ENCODE data around the gene TUBB6.

TUBB6 gene

GRCh38 chr18:12338382-12338781 lies 30.3 kb downstream of the TUBB6 start:
- DNase-seq (ENCODE audit: low spot score) = no peak

GRCh38 chr18:12340945-12341660 lies 33.1 kb downstream of the TUBB6 start:
- DNase-seq (ENCODE audit: low spot score) = no peak

GRCh38 chr18:12342661-12343060 lies 34.6 kb downstream of the TUBB6 start:
- no peak for DNase-seq (ENCODE audit: low spot score)

- no peak for DNase-seq (ENCODE audit: low spot score)
Observed at GRCh38 chr18:12345491-12346239, 37.6 kb downstream of the TUBB6 start.

- DNase-seq (ENCODE audit: low spot score) = no peak
Observed at GRCh38 chr18:12346240-12346565, 38.2 kb downstream of the TUBB6 start.

GRCh38 chr18:12347895-12348294 lies 39.9 kb downstream of the TUBB6 start:
- no peak for DNase-seq (ENCODE audit: low spot score)

GRCh38 chr18:12352188-12352587 lies 44.1 kb downstream of the TUBB6 start:
- no peak for DNase-seq (ENCODE audit: low spot score)

GRCh38 chr18:12359515-12359927 lies 51.5 kb downstream of the TUBB6 start:
- DNase-seq (ENCODE audit: low spot score) = peak; percentile 68

GRCh38 chr18:12361770-12362378 lies 53.8 kb downstream of the TUBB6 start:
- no peak for DNase-seq (ENCODE audit: low spot score)

- no peak for DNase-seq (ENCODE audit: low spot score)
Observed at GRCh38 chr18:12362473-12363174, 54.6 kb downstream of the TUBB6 start.

- DNase-seq (ENCODE audit: low spot score) = no peak
Observed at GRCh38 chr18:12366379-12366778, 58.3 kb downstream of the TUBB6 start.

- no peak for DNase-seq (ENCODE audit: low spot score)
Observed at GRCh38 chr18:12366784-12367183, 58.7 kb downstream of the TUBB6 start.

GRCh38 chr18:12369211-12369610 lies 61.2 kb downstream of the TUBB6 start:
- DNase-seq (ENCODE audit: low spot score) = no peak

- DNase-seq (ENCODE audit: low spot score) = no peak
Observed at GRCh38 chr18:12371590-12371989, 63.5 kb downstream of the TUBB6 start.

GRCh38 chr18:12372406-12372805 lies 64.4 kb downstream of the TUBB6 start:
- DNase-seq (ENCODE audit: low spot score) = no peak

- no peak for DNase-seq (ENCODE audit: low spot score)
Observed at GRCh38 chr18:12373116-12373770, 65.2 kb downstream of the TUBB6 start.

GRCh38 chr18:12373771-12374116 lies 65.7 kb downstream of the TUBB6 start:
- no peak for DNase-seq (ENCODE audit: low spot score)

GRCh38 chr18:12374401-12374800 lies 66.4 kb downstream of the TUBB6 start:
- DNase-seq (ENCODE audit: low spot score) = no peak
